OCI-LY3 (cell line): Measurements from ENCODE around the gene DAP.
A peak's percentile ranks its signal among the peaks of the same experiment; 100 is the strongest.

Source experiments
- H2AFZ ChIP-seq: fragments of 200-600, 300-600 bp; shearing (Covaris generic); 2 replicates; pipeline ENCODE4 v1.6.0; 2014; ENCODE audit warnings: antibody characterized with exemption, low read depth, low read length
- H3K27ac ChIP-seq: fragments of 200-600, 300-600 bp; sonication (generic); 2 replicates; pipeline ENCODE4 v1.5.1; 2014; ENCODE audit warnings: mild to moderate bottlenecking, low read length, moderate library complexity, mixed read lengths
- H3K27me3 ChIP-seq: fragments of 200-600, 300-600 bp; sonication (generic); 2 replicates; pipeline ENCODE4 v1.6.1; 2014; ENCODE audit warnings: low read depth, low read length, mixed read lengths
- H3K36me3 ChIP-seq: fragments of 200-600, 300-600 bp; sonication (generic); replicated peaks from 2 replicates; pipeline ENCODE3; 2014; ENCODE audit warnings: low read depth, low read length, mixed read lengths
- H3K4me1 ChIP-seq: fragments of 300-600, 200-600 bp; sonication (generic); 2 replicates; pipeline ENCODE4 v1.6.1; 2014; ENCODE audit warnings: low read length, mixed read lengths
- H3K4me2 ChIP-seq: fragments of 200-600, 300-600 bp; sonication (generic); 2 replicates; pipeline ENCODE4 v1.6.1; 2014; ENCODE audit warnings: low read length, mixed read lengths
- H3K4me3 ChIP-seq: fragments of 300-600, 200-600 bp; sonication (generic); 2 replicates; pipeline ENCODE4 v1.5.1; 2014; ENCODE audit warnings: antibody characterized with exemption, mild to moderate bottlenecking, low read length, moderate library complexity
- H3K79me2 ChIP-seq: fragments of 300-600, 200-600 bp; shearing (Covaris generic); 2 replicates; pipeline ENCODE4 v1.6.1; 2014; ENCODE audit warnings: mild to moderate bottlenecking, low read length, mixed read lengths
- H3K9ac ChIP-seq: fragments of 300-600, 200-600 bp; shearing (Covaris generic); 2 replicates; pipeline ENCODE4 v1.6.0; 2014; ENCODE audit warnings: mild to moderate bottlenecking, low read length, moderate library complexity
- H3K9me3 ChIP-seq: fragments of 200-600, 300-600 bp; shearing (Covaris generic); 2 replicates; pipeline ENCODE4 v1.6.1; 2014; ENCODE audit warnings: low read length, mixed read lengths; ENCODE audit not compliant: insufficient read depth
- H4K20me1 ChIP-seq: fragments of 200-600, 300-600 bp; sonication (generic); 2 replicates; pipeline ENCODE4 v1.6.1; 2016; ENCODE audit warnings: low read length, mixed read lengths; ENCODE audit not compliant: insufficient read depth
- CTCF ChIP-seq: fragments of 200-600, 300-600 bp; sonication (generic); IDR thresholded peaks from 2 replicates; pipeline ENCODE4 v1.5.1; 2014; ENCODE audit warnings: antibody characterized with exemption, low read length, low read depth
- EZH2phosphoT487 ChIP-seq: fragments of 200-600 bp; shearing (Covaris generic); IDR thresholded peaks from 2 replicates; pipeline ENCODE4 v1.6.1; 2018; ENCODE audit warnings: antibody characterized with exemption, mixed run types, low read depth

Gene DAP

DNA sequence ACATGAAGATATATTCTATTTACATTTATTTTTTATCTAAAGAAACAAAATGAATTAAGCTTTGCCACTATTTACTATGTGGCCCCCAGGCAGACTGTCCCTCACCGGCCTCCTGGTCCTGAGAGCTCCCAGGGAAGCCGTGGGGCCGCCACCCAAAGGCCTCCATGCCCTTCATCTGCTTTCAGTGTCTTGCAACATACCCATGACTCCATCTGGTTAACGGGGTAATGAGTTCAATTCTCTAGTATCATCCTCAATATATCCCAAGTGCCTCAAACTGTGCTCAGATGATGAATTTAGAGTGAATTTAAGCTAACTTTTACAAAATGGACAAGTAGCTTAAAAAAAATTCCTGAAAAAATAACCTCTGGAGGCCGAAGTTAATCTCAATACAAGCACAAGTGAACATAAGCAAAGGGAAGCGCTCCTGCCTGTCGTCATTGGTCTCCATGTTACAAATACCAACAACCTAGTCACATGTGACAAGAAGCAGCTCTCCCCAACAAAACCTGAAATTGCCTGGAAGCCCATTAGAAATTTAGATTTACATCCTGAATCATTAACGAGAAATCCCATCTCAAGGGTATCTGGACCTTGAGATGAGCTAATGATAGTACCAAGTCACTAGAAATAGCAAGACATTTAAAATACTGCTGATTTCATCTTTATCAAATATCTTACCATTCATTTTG lies 26.1 kb downstream of the DAP start:
- H3K9ac ChIP-seq, result no peak overlapping the region
- peak overlapping the region; percentile 32; the same call in 1 of the 2 replicates for H3K4me2 ChIP-seq
- no peak overlapping the region for H3K4me3 ChIP-seq
- H4K20me1 ChIP-seq, result peaks cover 24% of the 10 kb centered on the region
- H3K36me3 ChIP-seq, result peaks cover 20% of the 10 kb centered on the region
- no peaks in the 10 kb centered on the region for H3K79me2 ChIP-seq
- TF ChIP-seq CTCF (no peak), EZH2phosphoT487 (no peak)
- H3K27ac ChIP-seq, result no peak overlapping the region
- peaks cover 44% of the 10 kb centered on the region for H3K4me1 ChIP-seq
- no peak overlapping the region for H2AFZ ChIP-seq
- H3K27me3 ChIP-seq, result no peaks in the 10 kb centered on the region
- H3K9me3 ChIP-seq, result no peaks in the 10 kb centered on the region

DNA sequence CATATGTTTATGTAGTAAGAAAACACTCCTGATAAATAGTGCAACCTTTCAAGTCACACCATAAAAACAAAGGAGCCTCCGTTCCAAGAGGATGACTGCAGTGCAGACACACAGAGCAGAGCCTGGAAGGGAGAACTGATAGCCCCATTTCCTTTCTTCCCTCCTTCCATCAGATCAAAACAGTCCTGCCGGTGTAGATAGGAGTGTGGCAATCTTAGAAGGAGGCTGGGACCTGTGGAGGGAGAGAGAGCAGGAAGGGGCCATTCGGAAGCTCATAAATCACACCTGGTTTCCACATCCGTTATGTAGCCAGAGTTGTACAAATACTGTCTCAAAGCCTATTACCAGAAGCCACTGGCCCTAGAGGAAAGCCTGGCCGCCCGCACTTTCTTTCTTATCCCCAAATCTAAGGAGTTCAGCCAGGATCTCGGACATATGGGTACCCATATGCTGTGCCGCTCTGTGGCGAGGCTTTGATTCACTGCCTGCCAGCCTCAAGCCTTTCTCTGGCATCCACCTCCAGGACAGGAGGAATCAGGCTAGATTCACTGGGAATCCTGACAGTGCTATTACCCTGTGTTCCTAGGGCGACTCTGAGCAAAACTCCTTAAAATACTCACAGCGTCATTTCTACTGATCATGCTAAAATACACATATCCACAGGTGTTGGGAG lies 26.9 kb downstream of the DAP start:
- H3K4me3 ChIP-seq, result no peak overlapping the region
- no peak overlapping the region for H3K9ac ChIP-seq
- H2AFZ ChIP-seq, result no peak overlapping the region
- peaks cover 24% of the 10 kb centered on the region for H4K20me1 ChIP-seq
- no peak overlapping the region for H3K27ac ChIP-seq
- no peaks in the 10 kb centered on the region for H3K27me3 ChIP-seq
- H3K4me2 ChIP-seq, result no peak overlapping the region
- peaks cover 47% of the 10 kb centered on the region for H3K4me1 ChIP-seq
- H3K79me2 ChIP-seq, result no peaks in the 10 kb centered on the region
- peaks cover 16% of the 10 kb centered on the region for H3K36me3 ChIP-seq
- no peaks in the 10 kb centered on the region for H3K9me3 ChIP-seq
- TF ChIP-seq CTCF (no peak), EZH2phosphoT487 (no peak)

DNA sequence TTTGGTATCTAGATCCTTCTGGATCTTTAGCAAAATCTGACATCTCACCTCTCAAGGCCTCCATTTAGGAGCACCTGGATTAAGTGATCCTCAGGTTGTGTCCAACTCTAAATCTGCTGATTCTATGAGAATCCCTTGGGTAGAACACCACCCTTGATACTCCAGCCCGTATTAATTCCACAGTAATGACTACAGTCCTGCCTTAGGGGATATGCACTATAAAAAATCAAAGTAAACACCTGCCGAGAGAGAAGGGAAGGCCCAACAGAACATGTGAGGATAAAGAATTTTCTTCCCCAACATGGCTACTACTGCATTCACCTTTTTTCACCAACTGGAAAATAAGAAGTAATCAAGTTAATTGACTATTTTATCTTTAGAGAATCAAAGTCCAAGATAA lies 27.6 kb downstream of the DAP start:
- TF ChIP-seq CTCF, result no peak
- no peak for TF ChIP-seq EZH2phosphoT487
- H3K4me2 ChIP-seq, result peak overlapping the region; percentile 57
- peak overlapping the region; percentile 36; the same call in 1 of the 2 replicates for H3K27ac ChIP-seq
- H3K27me3 ChIP-seq, result no peaks in the 10 kb centered on the region
- H4K20me1 ChIP-seq, result peaks cover 24% of the 10 kb centered on the region
- H3K4me1 ChIP-seq, result peaks cover 47% of the 10 kb centered on the region
- no peak overlapping the region for H2AFZ ChIP-seq
- no peak overlapping the region for H3K9ac ChIP-seq
- H3K9me3 ChIP-seq, result no peaks in the 10 kb centered on the region
- H3K36me3 ChIP-seq, result peaks cover 16% of the 10 kb centered on the region
- peak overlapping the region; percentile 26; the same call in 1 of the 2 replicates for H3K4me3 ChIP-seq
- H3K79me2 ChIP-seq, result no peaks in the 10 kb centered on the region

GRCh38 chr5:10731913-10732312 lies 29.1 kb downstream of the DAP start:
- no peaks in the 10 kb centered on the region for H3K9me3 ChIP-seq
- no peak overlapping the region for H3K4me3 ChIP-seq
- H2AFZ ChIP-seq, result no peak overlapping the region
- no peak overlapping the region for H3K27ac ChIP-seq
- no peak overlapping the region for H3K9ac ChIP-seq
- H3K4me1 ChIP-seq, result peaks cover 55% of the 10 kb centered on the region
- no peaks in the 10 kb centered on the region for H3K27me3 ChIP-seq
- no peak overlapping the region for H3K4me2 ChIP-seq
- H4K20me1 ChIP-seq, result peaks cover 24% of the 10 kb centered on the region
- TF ChIP-seq CTCF (no peak), EZH2phosphoT487 (no peak)
- H3K79me2 ChIP-seq, result no peaks in the 10 kb centered on the region
- H3K36me3 ChIP-seq, result peaks cover 15% of the 10 kb centered on the region
